K562 (cell line): ENCODE measurements around the gene PHF19. TPM values are rescaled to one million over a fixed set of nuclear protein-coding genes. Genes with fewer than 3 reads are reported as not detected.
A peak's percentile ranks its signal among the peaks of the same experiment; 100 is the strongest.

Source experiments
- ATAC-seq: fragments of 200-7000 bp; cut with Tn5 transposase; 3 replicates; pipeline ENCODE4 v1.9.1; 2020; ENCODE audit warnings: moderate library complexity
- BruUV-seq: library from RNA; stranded (reverse); fragments of 400-500 nt; replicated peaks from 2 replicates; lab custom pipeline; 2021; lab: Mats Ljungman, UMichigan
- CTCF ChIA-PET: fragments of 300-600 bp; formaldehyde crosslinking; extraction: SDS; loops from one replicate; lab custom pipeline; 2021; ENCODE audit warnings: low intra/inter-chr PET ratio; lab: Yijun Ruan, JAX
- POLR2A ChIA-PET: fragments of 300-600, 350-650 bp; sonication (Branson Sonifier 250); formaldehyde crosslinking; extraction: SDS; loops from one replicate; lab custom pipeline; 2021; ENCODE audit warnings: antibody characterized with exemption, inconsistent platforms; lab: Yijun Ruan, JAX
- DNase-seq, 4 experiments: peaks; one replicate each; pipeline versions ENCODE4 v3.0.0 to v3.0.0-alpha.2; 2011 to 2018; ENCODE audit warnings: low spot score in 3 of 4, mixed read lengths in 3 of 4; ENCODE audit errors: extremely low read depth in 1 of 4
- FAIRE-seq: peaks from 2 replicates; lab custom pipeline; 2011; peaks lifted over from hg19 to GRCh38; lab: Jason Lieb, UNC
- H2AFZ ChIP-seq: 2 replicates; pipeline ENCODE4 v1.6.0; 2011; ENCODE audit warnings: low read depth, low read length, control low read depth, inconsistent platforms
- H3K27ac ChIP-seq: fragments of 200-600 bp; 3 replicates; pipeline ENCODE4 v1.8.0; 2011; ENCODE audit warnings: low read depth, mild to moderate bottlenecking, control low read depth, inconsistent platforms, low read length, moderate library complexity, mixed read lengths; ENCODE audit errors: extremely low read depth
- H3K27me3 ChIP-seq, 2 experiments: fragments of 300-600 bp in 1 of 2; 2 replicates in 1 of 2; 3 replicates in 1 of 2; pipeline versions ENCODE4 v1.6.0 to v1.8.0; 2011; ENCODE audit warnings: inconsistent platforms in 2 of 2, low read length in 2 of 2, mild to moderate bottlenecking in 1 of 2, mixed read lengths in 1 of 2, moderate library complexity in 1 of 2; ENCODE audit not compliant: control insufficient read depth in 2 of 2, insufficient read depth in 2 of 2
- H3K36me3 ChIP-seq: fragments of 300-600 bp; 3 replicates; pipeline ENCODE4 v1.8.0; 2011; ENCODE audit warnings: mild to moderate bottlenecking, low read length, inconsistent platforms; ENCODE audit not compliant: control insufficient read depth, insufficient read depth
- H3K4me1 ChIP-seq, 2 experiments: fragments of 200-600 bp in 1 of 2; replicated peaks in 1 of 2; 2 replicates in 1 of 2; 3 replicates in 1 of 2; pipeline versions ENCODE4 v1.5.1 to v1.8.0; 2011; ENCODE audit warnings: inconsistent platforms in 2 of 2, low read length in 2 of 2, mild to moderate bottlenecking in 1 of 2, mixed read lengths in 1 of 2, moderate library complexity in 1 of 2; ENCODE audit not compliant: control insufficient read depth in 2 of 2, insufficient read depth in 2 of 2
- H3K4me2 ChIP-seq: 2 replicates; pipeline ENCODE4 v1.6.1; 2011; ENCODE audit warnings: low read length, control low read depth, inconsistent platforms, mixed read lengths; ENCODE audit not compliant: insufficient read depth
- H3K4me3 ChIP-seq: fragments of 200-600 bp; sonication (generic), shearing (Covaris generic); 2 replicates; pipeline ENCODE4 v1.5.1; 2016; ENCODE audit warnings: control low read depth, inconsistent platforms
- H3K79me2 ChIP-seq: fragments of 200-600 bp; 3 replicates; pipeline ENCODE4 v1.8.0; 2011; ENCODE audit warnings: low read length, inconsistent platforms; ENCODE audit not compliant: control insufficient read depth, insufficient read depth
- H3K9ac ChIP-seq, 2 experiments: 2 replicates each; pipeline versions ENCODE4 v1.6.0 to v1.6.1; 2011; ENCODE audit warnings: low read depth in 2 of 2, low read length in 2 of 2, control low read depth in 1 of 2, inconsistent platforms in 1 of 2, mild to moderate bottlenecking in 1 of 2, mixed read lengths in 1 of 2; ENCODE audit not compliant: insufficient read depth in 1 of 2
- H3K9me1 ChIP-seq: one replicate; pipeline ENCODE4 v1.6.0; 2011; ENCODE audit warnings: inconsistent platforms, mild to moderate bottlenecking, low read length, moderate library complexity; ENCODE audit not compliant: control insufficient read depth, insufficient read depth
- H3K9me3 ChIP-seq: replicated peaks from 2 replicates; pipeline ENCODE4 v1.5.1; 2011; ENCODE audit warnings: low read depth, low read length, inconsistent platforms; ENCODE audit not compliant: control insufficient read depth, insufficient read depth
- H4K20me1 ChIP-seq: replicated peaks from 2 replicates; pipeline ENCODE4 v1.6.1; 2011; ENCODE audit warnings: low read length, inconsistent platforms, mixed read lengths; ENCODE audit not compliant: control insufficient read depth, insufficient read depth
- FUS ChIP-seq: fragments of 200-400 bp; formaldehyde crosslinking; optimal IDR thresholded peaks from 2 replicates; pipeline ENCODE3; 2017; ENCODE audit warnings: low read depth, low read length
- NCOR1 ChIP-seq: fragments of 450-650 bp; IDR thresholded peaks from 2 replicates; pipeline ENCODE4 v1.6.1; 2016; ENCODE audit warnings: mild to moderate bottlenecking, moderate library complexity
- PML ChIP-seq: IDR thresholded peaks from 2 replicates; pipeline ENCODE4 v1.6.1; 2012; ENCODE audit warnings: low read length, inconsistent platforms
- STAG1 ChIP-seq: sonication (generic); formaldehyde crosslinking; IDR thresholded peaks from 2 replicates; pipeline ENCODE4 v1.5.0; 2020; ENCODE audit warnings: missing genetic modification reagents, borderline replicate concordance
- XRCC3 ChIP-seq: fragments of 450-650 bp; IDR thresholded peaks from 2 replicates; pipeline ENCODE4 v1.6.1; 2017; ENCODE audit warnings: mild to moderate bottlenecking, moderate library complexity
- WGBS: fragments of 100-300 bp; shearing (Covaris generic); methylation state at CpG from one replicate; pipeline ENCODE4 v1.1.6; 2016; ENCODE audit warnings: low coverage, mixed read lengths; ENCODE audit not compliant: insufficient coverage; ENCODE audit errors: missing lambda C conversion rate; 5-methylcytosine and 5-hydroxymethylcytosine counted together
- in situ Hi-C: fragments of 300-500 bp; cut with MboI; formaldehyde crosslinking; loops from 4 replicates; pipeline ENCODE4 v1.15.0; 2018; ENCODE audit warnings: inconsistent platforms, mixed read lengths
- intact Hi-C: fragments of 100-400 bp; cut with micrococcal nuclease; formaldehyde crosslinking; loops from 2 replicates; pipeline ENCODE4 v1.14.2; 2022
- polyA plus RNA-seq, 8 experiments: library from polyadenylated mRNA; depleted of rRNA in 4 of 8; stranded (reverse) in 5 of 8; unstranded in 3 of 8; fragments of >200 nt; fragmentation: Nextera tagmentation in 2 of 8; fragmentation: Illumina TruSeq in 1 of 8; extraction: Ambion mirVana in 2 of 8; extraction: Trizol in 1 of 8; gene quantifications; 2 replicates each; pipeline versions ENCODE4 v1.2.1 to v1.2.3, GENCODE V29; 2011 to 2014; ENCODE audit warnings: inconsistent platforms in 1 of 8, missing spikeins in 1 of 8
- total RNA-seq, 7 experiments: library from RNA; depleted of rRNA in 6 of 7; stranded (reverse); fragments of >200 nt in 6 of 7; fragmentation: Illumina TruSeq in 2 of 7; extraction: Trizol in 2 of 7; gene quantifications; 2 replicates each; pipeline versions ENCODE4 v1.2.1 to v1.2.3, GENCODE V29; 2011 to 2021; ENCODE audit warnings: low replicate concordance in 1 of 7
- TF ChIP-seq, protein P1 (sequence below): fragments of 150-350 bp; conservative IDR thresholded peaks from 2 replicates; pipeline ENCODE4 v1.6.1; 2014; ENCODE audit warnings: low read length
- TF ChIP-seq, protein P2 (sequence below): sonication (generic); formaldehyde crosslinking; IDR thresholded peaks from 2 replicates; pipeline ENCODE4 v1.8.1; 2023; ENCODE audit warnings: mild to moderate bottlenecking, missing genetic modification reagents, moderate library complexity
- TF ChIP-seq, protein P3 (sequence below): sonication (generic); formaldehyde crosslinking; IDR thresholded peaks from 2 replicates; pipeline ENCODE4 v1.8.1; 2022; ENCODE audit warnings: missing genetic modification reagents
- TF ChIP-seq, protein P4 (sequence below): fragments of 450-650 bp; IDR thresholded peaks from 2 replicates; pipeline ENCODE4 v1.6.1; 2014; ENCODE audit warnings: low read depth, mild to moderate bottlenecking, moderate library complexity, borderline replicate concordance

The PHF19 gene
- total and polyA plus RNA-seq, 9 of the 15 experiments (the other 6 are each of a cell fraction or from before 2014, with no cell fraction given) = 95.8 to 403 (median 255) TPM

DNA sequence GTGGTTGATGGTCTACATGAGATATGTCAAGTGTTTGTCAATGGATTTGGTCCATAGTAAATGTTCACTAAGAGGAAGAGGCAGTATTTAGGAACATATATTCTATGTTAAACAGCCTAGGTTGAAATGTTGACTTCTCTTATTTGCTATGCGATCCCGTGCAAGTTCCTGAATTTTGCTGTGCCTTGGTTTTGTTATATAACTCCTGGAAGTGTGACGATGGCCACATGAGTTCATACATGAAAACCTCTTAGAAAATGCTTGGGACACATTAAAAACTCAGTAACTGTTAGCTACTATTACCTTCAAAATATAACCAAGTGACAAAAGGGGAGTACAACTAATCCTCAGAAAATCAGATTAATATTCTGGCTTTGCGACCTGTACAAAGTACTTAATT lies 61.9 kb downstream of the PHF19 start:
- WGBS = 93% methylated on average over 4 of the region's 4 CpGs
- H3K4me2 ChIP-seq = no peak overlapping the region
- no peaks in the 10 kb centered on the region for H4K20me1 ChIP-seq
- H3K36me3 ChIP-seq = peaks cover 87% of the 10 kb centered on the region
- ChIA-PET POLR2A (interaction anchor here (0.7 to 1.9 kb wide), 3 partner anchors 10 to 18 kb away, joined by 4 to 5 read pairs (median 5); no protein-coding TSS in a partner anchor), CTCF (no interaction called here)
- H3K27me3 ChIP-seq = no peaks in the 10 kb centered on the region
- no peak for FAIRE-seq
- no peaks in the 10 kb centered on the region for H3K79me2 ChIP-seq
- no peak for ATAC-seq
- H2AFZ ChIP-seq = no peak overlapping the region
- no peaks in the 10 kb centered on the region for H3K4me1 ChIP-seq
- H3K9me3 ChIP-seq = no peaks in the 10 kb centered on the region
- no peaks in the 10 kb centered on the region for H3K9me1 ChIP-seq
- H3K4me3 ChIP-seq = no peak overlapping the region
- no TSS peak for BruUV-seq
- H3K27ac ChIP-seq = no peak overlapping the region
- TF ChIP-seq, protein P1, sequence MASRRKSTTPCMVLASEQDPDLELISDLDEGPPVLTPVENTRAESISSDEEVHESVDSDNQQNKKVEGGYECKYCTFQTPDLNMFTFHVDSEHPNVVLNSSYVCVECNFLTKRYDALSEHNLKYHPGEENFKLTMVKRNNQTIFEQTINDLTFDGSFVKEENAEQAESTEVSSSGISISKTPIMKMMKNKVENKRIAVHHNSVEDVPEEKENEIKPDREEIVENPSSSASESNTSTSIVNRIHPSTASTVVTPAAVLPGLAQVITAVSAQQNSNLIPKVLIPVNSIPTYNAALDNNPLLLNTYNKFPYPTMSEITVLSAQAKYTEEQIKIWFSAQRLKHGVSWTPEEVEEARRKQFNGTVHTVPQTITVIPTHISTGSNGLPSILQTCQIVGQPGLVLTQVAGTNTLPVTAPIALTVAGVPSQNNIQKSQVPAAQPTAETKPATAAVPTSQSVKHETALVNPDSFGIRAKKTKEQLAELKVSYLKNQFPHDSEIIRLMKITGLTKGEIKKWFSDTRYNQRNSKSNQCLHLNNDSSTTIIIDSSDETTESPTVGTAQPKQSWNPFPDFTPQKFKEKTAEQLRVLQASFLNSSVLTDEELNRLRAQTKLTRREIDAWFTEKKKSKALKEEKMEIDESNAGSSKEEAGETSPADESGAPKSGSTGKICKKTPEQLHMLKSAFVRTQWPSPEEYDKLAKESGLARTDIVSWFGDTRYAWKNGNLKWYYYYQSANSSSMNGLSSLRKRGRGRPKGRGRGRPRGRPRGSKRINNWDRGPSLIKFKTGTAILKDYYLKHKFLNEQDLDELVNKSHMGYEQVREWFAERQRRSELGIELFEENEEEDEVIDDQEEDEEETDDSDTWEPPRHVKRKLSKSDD = no peak
- TF ChIP-seq NCOR1 (0 out of 2 replicates have a peak, but pooled peaks have one; percentile 5), STAG1 (CRISPR knock-in tag) (no peak), XRCC3 (0 out of 2 replicates have a peak, but pooled peaks have one; percentile 8), FUS (peak; percentile 63), PML (peak; percentile 19; the same call in 1 of the 2 replicates)
- TF ChIP-seq, protein P2, sequence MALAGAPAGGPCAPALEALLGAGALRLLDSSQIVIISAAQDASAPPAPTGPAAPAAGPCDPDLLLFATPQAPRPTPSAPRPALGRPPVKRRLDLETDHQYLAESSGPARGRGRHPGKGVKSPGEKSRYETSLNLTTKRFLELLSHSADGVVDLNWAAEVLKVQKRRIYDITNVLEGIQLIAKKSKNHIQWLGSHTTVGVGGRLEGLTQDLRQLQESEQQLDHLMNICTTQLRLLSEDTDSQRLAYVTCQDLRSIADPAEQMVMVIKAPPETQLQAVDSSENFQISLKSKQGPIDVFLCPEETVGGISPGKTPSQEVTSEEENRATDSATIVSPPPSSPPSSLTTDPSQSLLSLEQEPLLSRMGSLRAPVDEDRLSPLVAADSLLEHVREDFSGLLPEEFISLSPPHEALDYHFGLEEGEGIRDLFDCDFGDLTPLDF = 0 out of 2 replicates have a peak, but pooled peaks have one; percentile 26
- TF ChIP-seq, protein P3, sequence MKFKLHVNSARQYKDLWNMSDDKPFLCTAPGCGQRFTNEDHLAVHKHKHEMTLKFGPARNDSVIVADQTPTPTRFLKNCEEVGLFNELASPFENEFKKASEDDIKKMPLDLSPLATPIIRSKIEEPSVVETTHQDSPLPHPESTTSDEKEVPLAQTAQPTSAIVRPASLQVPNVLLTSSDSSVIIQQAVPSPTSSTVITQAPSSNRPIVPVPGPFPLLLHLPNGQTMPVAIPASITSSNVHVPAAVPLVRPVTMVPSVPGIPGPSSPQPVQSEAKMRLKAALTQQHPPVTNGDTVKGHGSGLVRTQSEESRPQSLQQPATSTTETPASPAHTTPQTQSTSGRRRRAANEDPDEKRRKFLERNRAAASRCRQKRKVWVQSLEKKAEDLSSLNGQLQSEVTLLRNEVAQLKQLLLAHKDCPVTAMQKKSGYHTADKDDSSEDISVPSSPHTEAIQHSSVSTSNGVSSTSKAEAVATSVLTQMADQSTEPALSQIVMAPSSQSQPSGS (CRISPR knock-in tag) = no peak
- TF ChIP-seq, protein P4, sequence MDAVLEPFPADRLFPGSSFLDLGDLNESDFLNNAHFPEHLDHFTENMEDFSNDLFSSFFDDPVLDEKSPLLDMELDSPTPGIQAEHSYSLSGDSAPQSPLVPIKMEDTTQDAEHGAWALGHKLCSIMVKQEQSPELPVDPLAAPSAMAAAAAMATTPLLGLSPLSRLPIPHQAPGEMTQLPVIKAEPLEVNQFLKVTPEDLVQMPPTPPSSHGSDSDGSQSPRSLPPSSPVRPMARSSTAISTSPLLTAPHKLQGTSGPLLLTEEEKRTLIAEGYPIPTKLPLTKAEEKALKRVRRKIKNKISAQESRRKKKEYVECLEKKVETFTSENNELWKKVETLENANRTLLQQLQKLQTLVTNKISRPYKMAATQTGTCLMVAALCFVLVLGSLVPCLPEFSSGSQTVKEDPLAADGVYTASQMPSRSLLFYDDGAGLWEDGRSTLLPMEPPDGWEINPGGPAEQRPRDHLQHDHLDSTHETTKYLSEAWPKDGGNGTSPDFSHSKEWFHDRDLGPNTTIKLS = no peak
- TF ChIP-seq, all 486 proteins: peak for 5
- H3K9ac ChIP-seq = no peak overlapping the region
- intact Hi-C loops (no loop called here), in situ Hi-C loops (no loop called here)
- DNase-seq = no peak
